SK-MEL-5 (cell line): Measurements from ENCODE around the gene DDX24. TPM values are rescaled to one million over a fixed set of nuclear protein-coding genes. Genes with fewer than 3 reads are reported as not detected.

Source experiments
- DNase-seq: peaks from one replicate; pipeline ENCODE4 v3.0.0-alpha.2; 2016; ENCODE audit warnings: low read depth, low spot score
- in situ Hi-C: cut with HindIII; loops from 2 replicates; pipeline ENCODE4 v1.10.0; 2016; ENCODE audit warnings: low sequenced_read_pairs, high pct_unique_total_duplicates, low pct_unique_long_range_greater_than_20kb
- total RNA-seq: library from RNA; depleted of rRNA; stranded (reverse); fragments of >200 nt; shearing (Covaris generic); gene quantifications from 2 replicates; pipeline ENCODE4 v1.2.3, GENCODE V29; 2014

Gene DDX24
- total RNA-seq, 1 experiment from 2014 or later = 237 TPM

DNA sequence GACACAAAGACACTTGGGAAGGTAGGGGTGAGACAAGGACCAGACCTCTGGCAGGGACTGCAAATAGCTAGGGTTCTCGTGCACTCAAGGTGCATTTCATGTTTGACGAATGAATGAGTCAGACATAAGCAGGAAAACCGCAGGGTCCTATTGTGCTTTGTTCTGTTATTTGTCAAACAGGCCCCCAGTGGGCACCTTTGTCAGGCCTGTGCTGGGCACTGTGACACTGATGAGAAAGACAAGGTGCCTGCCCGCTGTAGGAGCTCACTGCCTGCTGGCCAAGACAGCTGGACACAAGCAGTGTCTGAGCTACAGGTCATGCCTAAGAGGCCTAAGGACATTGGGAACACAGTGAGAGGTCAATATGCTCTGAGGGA lies 52.6 kb downstream of the DDX24 start:
- no peak for DNase-seq

DNA sequence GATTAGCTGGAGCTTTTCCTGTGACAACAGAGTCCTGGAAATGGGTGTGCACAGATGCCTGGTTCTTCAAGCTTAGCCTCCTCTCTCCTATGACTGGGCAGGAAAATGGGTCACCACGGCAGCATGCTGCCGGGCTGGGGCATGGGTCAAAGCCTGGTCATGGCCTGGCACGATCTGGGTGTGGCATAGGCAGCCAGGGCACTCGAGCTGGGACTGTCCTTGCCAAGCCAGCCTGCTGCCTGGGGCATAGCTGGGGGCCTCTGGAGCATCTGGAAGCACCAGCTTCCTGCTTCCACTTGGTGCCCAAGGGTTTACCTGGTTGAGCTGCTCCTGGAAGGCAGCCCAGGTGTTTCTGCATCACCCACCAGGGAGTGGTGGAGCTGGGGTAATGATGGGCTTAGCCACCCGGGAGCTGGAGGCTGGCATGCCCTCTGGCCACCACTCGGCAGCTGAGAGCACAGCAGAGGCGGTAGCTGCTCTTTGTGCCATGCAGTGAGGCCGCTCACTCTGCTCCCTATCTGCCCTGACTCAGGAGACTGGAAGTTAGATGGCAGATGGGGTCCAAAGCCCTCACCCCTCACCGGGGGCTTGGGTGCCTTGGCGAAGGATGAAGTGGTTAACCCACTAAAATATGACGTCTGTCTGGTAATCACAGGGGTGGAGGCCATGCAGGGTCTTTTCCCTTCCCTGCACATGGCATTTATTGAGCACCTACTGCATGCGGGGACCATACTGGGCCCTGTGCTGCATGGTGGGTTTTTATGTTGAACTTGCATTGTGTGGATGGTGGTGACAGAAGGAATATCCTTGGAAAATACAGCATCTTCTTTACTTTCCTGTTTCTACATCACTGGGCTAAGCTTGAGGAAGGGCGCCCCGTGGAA lies 53.2 kb downstream of the DDX24 start:
- in situ Hi-C loops = loop anchor here (25.0 kb wide), 1 partner anchor 159 kb away; no protein-coding TSS in a partner anchor
- no peak for DNase-seq

More for the DNA sequence above, 52.6 kb downstream of the DDX24 start:
- in situ Hi-C loops = loop anchor here (25.0 kb wide), 1 partner anchor 159 kb away; no protein-coding TSS in a partner anchor

- in situ Hi-C loops = loop anchor here (25.0 kb wide), 1 partner anchor 160 kb away; no protein-coding TSS in a partner anchor
- DNase-seq = no peak
Observed at GRCh38 chr14:94026889-94027469, 54.0 kb downstream of the DDX24 start.

GRCh38 chr14:94026173-94026888 lies 54.7 kb downstream of the DDX24 start, which contains the start of gene OTUB2:
Gene OTUB2, plus strand, starts transcription at chr14:94026340. Its CDS starts 198 bp downstream, at chr14:94026538.
- in situ Hi-C loops = loop anchor here (25.0 kb wide), 1 partner anchor 161 kb away; no protein-coding TSS in a partner anchor
- peak; percentile 99 for DNase-seq

DNA sequence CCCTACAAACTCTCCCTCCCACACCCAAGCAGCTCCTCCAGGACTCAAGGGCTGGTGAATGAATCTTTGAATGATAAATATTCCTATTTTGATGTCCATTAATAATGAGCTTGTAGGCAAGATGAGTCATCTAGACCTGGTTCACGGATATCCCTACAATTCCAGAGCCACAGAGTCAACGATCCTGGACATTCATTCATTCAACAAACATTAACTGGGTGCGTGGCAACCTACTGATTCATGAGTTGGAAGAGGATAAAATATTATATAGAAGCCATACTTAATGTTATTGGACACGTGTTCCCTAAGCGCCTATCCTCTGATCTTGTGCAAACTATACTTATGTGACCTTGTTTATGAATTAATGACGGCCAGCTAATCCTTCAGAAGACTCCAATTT lies 55.3 kb downstream of the DDX24 start:
- no peak for DNase-seq
- in situ Hi-C loops = loop anchor here (25.0 kb wide), 1 partner anchor 162 kb away; no protein-coding TSS in a partner anchor

DNA sequence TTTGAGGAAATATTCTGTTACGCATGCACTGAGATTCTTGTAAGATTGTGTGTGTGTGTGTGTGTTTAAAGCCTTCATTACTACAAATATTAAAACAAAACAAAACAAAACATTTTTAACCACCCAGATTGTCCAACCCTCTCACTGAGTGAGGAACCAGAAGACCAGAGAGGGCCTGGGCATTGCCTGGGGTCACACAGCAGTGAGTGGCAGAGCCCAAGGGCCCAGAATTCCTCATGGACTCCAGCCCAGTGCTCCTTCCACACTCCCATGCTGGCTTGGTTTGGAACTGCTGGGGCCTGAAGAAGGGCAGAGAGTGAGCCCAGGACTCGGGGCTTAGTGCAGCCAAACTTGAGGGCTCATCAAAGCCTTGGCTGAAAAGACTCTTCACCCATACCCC lies 56.5 kb downstream of the DDX24 start:
- no peak for DNase-seq
- in situ Hi-C loops = no loop called here

DNA sequence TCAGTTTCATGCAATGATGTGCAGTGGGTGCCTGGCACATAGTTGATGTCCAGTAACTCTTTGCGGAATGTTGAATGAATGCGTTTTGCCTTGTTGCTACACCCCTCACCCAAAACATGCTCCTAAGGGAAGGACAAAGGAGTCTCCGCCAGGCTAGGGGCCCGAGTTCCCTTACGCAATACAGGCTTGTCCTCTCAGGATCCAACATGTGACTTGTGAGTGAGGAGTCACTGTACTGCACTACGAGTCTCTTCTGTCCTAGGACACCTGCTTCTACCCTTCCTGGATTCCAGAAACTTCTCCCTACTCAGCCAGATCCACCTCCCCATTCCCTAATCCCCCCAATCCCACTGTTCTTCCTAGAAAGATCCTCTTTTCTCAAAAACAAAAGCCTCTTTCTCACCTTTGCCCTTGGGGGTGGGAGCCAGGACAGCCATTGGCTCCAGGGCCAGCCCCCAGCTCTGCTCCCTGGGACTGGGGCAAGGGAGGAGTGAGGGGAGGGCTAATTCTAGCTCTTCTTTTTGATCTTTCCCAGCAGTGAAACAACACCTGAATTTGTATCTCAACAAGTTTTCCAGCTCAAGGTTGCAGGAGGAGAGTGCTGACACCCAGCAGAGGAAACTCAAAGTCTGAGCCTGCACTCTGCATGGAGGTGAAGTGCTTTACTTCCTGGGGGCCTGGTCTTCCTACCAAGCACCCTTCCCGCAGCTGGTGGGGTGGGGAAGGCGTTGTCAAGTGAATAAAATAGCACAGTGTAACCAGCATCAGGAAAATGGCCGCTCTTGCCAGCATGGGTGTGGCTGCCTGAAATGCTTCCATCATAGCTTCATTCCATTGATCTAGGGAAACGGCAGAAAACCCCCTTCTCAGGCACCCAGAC lies 58.2 kb downstream of the DDX24 start:
- no peak for DNase-seq
- in situ Hi-C loops = no loop called here

DNA sequence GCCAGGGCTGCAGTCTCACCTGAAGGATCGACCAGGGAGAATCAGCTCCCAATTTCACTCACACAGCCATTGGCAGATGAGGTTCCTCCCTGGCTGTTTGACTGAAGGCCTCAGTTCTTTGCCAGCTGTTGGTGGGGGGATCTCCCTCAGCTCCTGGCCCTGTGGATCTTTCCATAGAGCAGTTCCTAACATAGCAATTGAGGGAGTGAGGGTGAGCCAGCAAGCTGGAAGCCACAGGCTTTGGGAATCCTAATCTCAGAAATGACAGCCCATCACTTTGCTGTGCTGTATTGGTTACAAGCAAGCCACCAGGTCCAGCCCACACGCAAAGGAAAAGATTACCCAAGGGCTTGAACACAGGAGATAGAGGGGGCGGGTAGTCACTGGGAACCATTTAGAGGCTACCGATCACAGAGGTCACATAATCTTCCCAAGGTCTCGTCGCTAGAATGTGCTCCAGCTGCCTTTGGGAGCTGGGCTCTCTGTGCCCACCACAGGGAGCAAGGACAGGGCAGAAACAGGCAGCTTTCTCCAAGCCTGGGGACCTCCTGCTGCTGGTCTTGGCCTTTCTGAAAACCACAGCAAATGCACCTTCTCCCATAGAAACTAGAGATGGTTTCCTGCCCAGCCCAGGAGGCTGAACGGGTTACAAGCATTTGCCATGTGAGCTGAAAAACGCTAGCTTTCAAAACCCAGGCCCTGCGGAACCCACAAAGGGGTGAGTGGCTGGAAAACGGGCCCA lies 59.4 kb downstream of the DDX24 start:
- in situ Hi-C loops = no loop called here
- DNase-seq = no peak

DNA sequence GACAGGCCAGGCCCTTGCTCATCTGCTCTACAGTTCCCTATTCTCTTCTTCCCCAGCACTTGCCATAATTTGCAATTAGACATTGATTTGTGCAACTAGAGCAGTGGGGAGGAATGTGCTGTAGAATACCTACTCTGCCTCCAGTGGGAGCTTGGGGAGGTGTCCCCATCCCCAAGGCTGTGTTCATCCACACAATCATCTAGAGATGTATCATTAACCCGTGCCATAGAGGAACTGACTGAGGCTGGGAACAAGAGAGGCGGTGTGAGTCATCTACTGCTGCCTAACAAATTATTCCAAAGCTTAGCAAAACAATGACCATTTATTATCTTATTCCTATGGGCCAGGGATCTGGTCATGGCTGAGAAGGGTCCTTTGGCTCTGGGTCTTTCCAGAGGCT lies 60.0 kb downstream of the DDX24 start:
- peak; percentile 57 for DNase-seq
- in situ Hi-C loops = no loop called here

DNA sequence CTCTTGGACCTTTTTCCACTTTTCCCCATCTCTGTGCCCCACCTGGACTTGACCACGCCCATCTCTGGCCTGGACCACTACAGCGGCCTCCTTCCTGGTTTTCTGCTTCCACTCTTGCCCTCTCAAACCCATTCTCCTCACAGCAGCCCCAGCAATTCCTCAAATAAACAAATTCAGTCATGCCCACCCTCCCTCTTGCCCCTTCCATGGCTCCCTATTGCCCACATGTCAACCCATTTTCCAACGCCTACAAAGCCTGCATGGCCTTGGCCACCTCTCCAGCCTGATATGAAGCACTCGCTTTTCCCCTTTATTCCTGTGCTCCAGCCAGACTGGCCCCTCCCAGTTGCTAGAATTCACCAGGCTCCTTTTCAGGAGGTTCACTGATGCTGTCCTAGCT lies 60.7 kb downstream of the DDX24 start:
- no peak for DNase-seq
- in situ Hi-C loops = no loop called here

- in situ Hi-C loops = no loop called here
- no peak for DNase-seq
Observed at GRCh38 chr14:94019329-94019728, 61.7 kb downstream of the DDX24 start.

DNA sequence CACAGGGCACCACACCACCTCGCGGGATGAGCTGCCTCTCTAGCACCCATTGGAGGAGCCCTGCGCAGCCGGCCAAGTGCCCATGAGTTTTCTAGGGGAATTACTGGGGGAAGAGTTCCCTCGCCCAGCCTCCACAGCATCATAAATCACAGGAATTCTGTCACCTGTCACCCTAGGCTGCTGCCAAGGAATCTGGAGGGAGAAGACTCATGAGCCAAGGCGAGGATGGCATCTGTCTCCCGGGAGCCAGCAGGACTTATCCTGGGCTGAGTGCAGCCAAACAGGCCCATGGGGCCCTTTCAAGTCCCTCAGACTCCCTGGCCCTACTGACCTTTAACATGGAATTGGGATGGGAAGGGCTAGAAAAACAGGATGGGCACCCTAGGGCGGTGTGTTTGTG lies 62.7 kb downstream of the DDX24 start:
- no peak for DNase-seq
- in situ Hi-C loops = no loop called here

DNA sequence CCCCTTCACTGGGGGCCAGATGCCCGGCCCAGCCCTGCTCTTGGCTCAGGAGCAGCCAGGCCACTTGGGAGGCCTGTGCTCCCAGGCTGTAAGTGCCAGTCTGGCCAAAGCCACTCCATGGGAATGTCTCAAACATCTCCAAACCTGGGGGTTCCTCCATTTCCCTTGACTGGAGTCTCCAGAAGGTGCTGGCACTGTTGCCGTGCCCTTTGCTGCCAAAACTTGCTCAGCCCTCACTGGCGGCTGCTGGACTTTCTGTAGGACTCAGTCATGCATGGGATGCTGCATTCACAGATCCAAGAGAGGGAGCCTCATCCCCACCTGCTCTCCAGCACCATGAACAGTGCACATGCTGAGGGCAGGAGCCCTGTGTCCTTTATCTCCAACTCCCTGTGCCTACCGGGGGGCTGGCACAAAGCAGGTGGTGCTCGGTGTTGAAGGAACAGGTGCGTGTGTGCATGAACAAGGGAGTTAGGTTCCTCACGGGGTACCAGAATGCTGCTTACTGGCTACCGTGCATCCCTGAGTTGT lies 64.5 kb downstream of the DDX24 start:
- DNase-seq = no peak
- in situ Hi-C loops = no loop called here

DNA sequence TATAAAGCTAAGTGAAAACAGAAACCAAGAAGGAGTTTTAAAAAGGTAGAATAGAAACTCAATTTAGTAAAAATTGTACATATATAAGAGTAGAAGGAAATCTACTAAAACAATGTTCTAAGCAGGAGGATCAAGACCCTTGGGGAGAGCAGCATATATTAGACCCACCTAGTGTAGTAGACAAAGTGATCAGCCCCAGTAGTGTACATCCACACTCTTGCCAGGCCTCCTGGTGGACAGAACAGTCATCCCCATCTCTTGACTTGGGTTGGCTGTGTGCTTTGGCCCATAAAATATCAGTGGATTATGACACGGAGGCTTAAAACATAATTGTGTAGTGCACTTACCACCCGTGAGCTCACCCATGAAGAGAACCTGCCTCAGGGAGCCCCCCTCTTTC lies 65.8 kb downstream of the DDX24 start:
- DNase-seq = no peak
- in situ Hi-C loops = no loop called here

- no peak for DNase-seq
- in situ Hi-C loops = no loop called here
Observed at GRCh38 chr14:94014382-94014781, 66.6 kb downstream of the DDX24 start.

DNA sequence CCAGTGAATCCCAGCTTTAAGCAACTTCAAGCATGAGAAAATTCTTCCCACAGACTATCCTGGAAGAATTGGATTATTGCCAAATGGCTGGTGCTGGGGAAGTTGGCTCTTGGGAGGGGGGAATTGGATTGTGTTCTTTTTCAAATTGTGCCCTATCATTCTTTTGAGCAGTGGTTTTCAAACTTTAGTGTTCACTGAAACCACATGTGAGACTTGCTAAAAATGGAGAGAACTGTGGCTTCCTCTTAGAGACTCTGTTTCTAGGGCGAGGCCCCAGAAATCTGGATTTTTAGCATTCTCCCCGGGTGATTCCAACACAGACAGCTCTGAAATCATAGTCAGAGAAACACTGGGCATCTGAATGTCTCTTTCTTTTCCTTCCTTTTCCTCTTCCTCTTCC lies 69.2 kb downstream of the DDX24 start:
- in situ Hi-C loops = no loop called here

More for the DNA sequence above, 69.2 kb downstream of the DDX24 start:
- DNase-seq = no peak
